SK-N-MC (cell line): ENCODE data around the gene IGF1R.

Source experiments
- DNase-seq: peaks from one replicate; pipeline ENCODE4 v3.0.0-alpha.2; 2011; ENCODE audit warnings: low read depth, low spot score
- H3K27ac ChIP-seq: fragments of 200-600 bp; sonication (generic); 2 replicates; pipeline ENCODE4 v1.5.1; 2016; ENCODE audit warnings: mixed run types
- H3K36me3 ChIP-seq: fragments of 200-600 bp; sonication (generic); 2 replicates; pipeline ENCODE4 v1.6.1; 2017; ENCODE audit warnings: antibody characterized with exemption, low read length, mixed read lengths; ENCODE audit not compliant: insufficient read depth
- H3K4me3 ChIP-seq: fragments of 200-600 bp; sonication (generic); 2 replicates; pipeline ENCODE4 v1.5.1; 2016
- H3K9ac ChIP-seq: fragments of 200-600 bp; sonication (generic); 2 replicates; pipeline ENCODE4 v1.8.0; 2017; ENCODE audit warnings: mixed run types, mixed read lengths; ENCODE audit not compliant: insufficient read length
- H3K9me3 ChIP-seq: fragments of 200-600 bp; sonication (generic); 2 replicates; pipeline ENCODE4 v1.6.1; 2017; ENCODE audit warnings: low read depth, mild to moderate bottlenecking, antibody characterized with exemption, low read length, moderate library complexity, mixed read lengths
- EZH2 ChIP-seq: fragments of 200-600 bp; sonication (generic); IDR thresholded peaks from one replicate; pipeline ENCODE4 v1.6.1; 2017; ENCODE audit warnings: antibody characterized with exemption
- FOXP2 ChIP-seq: optimal IDR thresholded peaks from 2 replicates; pipeline ENCODE3; 2011; ENCODE audit warnings: mild to moderate bottlenecking, moderate library complexity; ENCODE audit not compliant: insufficient read depth; ENCODE audit errors: extremely low read length, control extremely low read depth
- POLR2AphosphoS5 ChIP-seq: IDR thresholded peaks from 2 replicates; pipeline ENCODE4 v1.6.1; 2012; ENCODE audit warnings: mild to moderate bottlenecking, low read depth, low read length, borderline replicate concordance

Gene IGF1R

GRCh38 chr15:98787194-98787593, 138.9 kb downstream of the IGF1R start:
- no peaks in the 10 kb centered on the region for H3K36me3 ChIP-seq
- H3K4me3 ChIP-seq, result no peak overlapping the region
- no peak overlapping the region for H3K27ac ChIP-seq
- H3K9me3 ChIP-seq, result no peaks in the 10 kb centered on the region
- no peak for TF ChIP-seq POLR2AphosphoS5
- no peak for TF ChIP-seq FOXP2
- TF ChIP-seq EZH2, result no peak
- H3K9ac ChIP-seq, result no peak overlapping the region
- no peak for DNase-seq

GRCh38 chr15:98787936-98788757, 139.8 kb downstream of the IGF1R start:
- Histone ChIP-seq H3K9ac (no peak overlapping the region), H3K9me3 (no peaks in the 10 kb centered on the region), H3K4me3 (no peak overlapping the region), H3K27ac (no peak overlapping the region), H3K36me3 (no peaks in the 10 kb centered on the region)
- no peak for TF ChIP-seq POLR2AphosphoS5
- no peak for TF ChIP-seq FOXP2
- TF ChIP-seq EZH2, result no peak
- no peak for DNase-seq

- no peak for TF ChIP-seq POLR2AphosphoS5
- TF ChIP-seq EZH2, result no peak
- no peak for TF ChIP-seq FOXP2
- H3K36me3 ChIP-seq, result no peaks in the 10 kb centered on the region
- H3K4me3 ChIP-seq, result no peak overlapping the region
- H3K9ac ChIP-seq, result no peak overlapping the region
- H3K27ac ChIP-seq, result no peak overlapping the region
- no peaks in the 10 kb centered on the region for H3K9me3 ChIP-seq
- DNase-seq, result no peak
These were observed 140.7 kb downstream of the IGF1R start for GRCh38 chr15:98789020-98789419.

GRCh38 chr15:98790270-98790669, 141.9 kb downstream of the IGF1R start:
- TF ChIP-seq POLR2AphosphoS5 (no peak), EZH2 (no peak), FOXP2 (no peak)
- Histone ChIP-seq H3K36me3 (no peaks in the 10 kb centered on the region), H3K4me3 (no peak overlapping the region), H3K27ac (no peak overlapping the region), H3K9ac (no peak overlapping the region), H3K9me3 (no peaks in the 10 kb centered on the region)
- DNase-seq, result no peak

GRCh38 chr15:98791046-98791701, 142.8 kb downstream of the IGF1R start:
- 0 out of 2 replicates have a peak overlapping the region, but pooled peaks have one; percentile 44 for H3K27ac ChIP-seq
- TF ChIP-seq POLR2AphosphoS5, result no peak
- no peak for TF ChIP-seq EZH2
- no peak for TF ChIP-seq FOXP2
- H3K9ac ChIP-seq, result peak overlapping the region; percentile 37
- H3K9me3 ChIP-seq, result no peaks in the 10 kb centered on the region
- H3K4me3 ChIP-seq, result no peak overlapping the region; the same call in 1 of the 2 replicates
- no peaks in the 10 kb centered on the region for H3K36me3 ChIP-seq
- DNase-seq, result no peak

- no peak overlapping the region for H3K9ac ChIP-seq
These were observed 143.8 kb downstream of the IGF1R start for GRCh38 chr15:98792117-98792516.

GRCh38 chr15:98794211-98794610, 145.9 kb downstream of the IGF1R start:
- H3K9me3 ChIP-seq, result no peaks in the 10 kb centered on the region
- TF ChIP-seq EZH2, result no peak
- TF ChIP-seq FOXP2, result no peak
- no peak for TF ChIP-seq POLR2AphosphoS5
- H3K36me3 ChIP-seq, result no peaks in the 10 kb centered on the region
- DNase-seq, result no peak
- H3K4me3 ChIP-seq, result no peak overlapping the region
- no peak overlapping the region for H3K9ac ChIP-seq
- no peak overlapping the region for H3K27ac ChIP-seq

More at GRCh38 chr15:98792117-98792516, 143.8 kb downstream of the IGF1R start:
- Histone ChIP-seq H3K4me3 (no peak overlapping the region), H3K27ac (no peak overlapping the region), H3K36me3 (no peaks in the 10 kb centered on the region), H3K9me3 (no peaks in the 10 kb centered on the region)
- DNase-seq, result no peak
- TF ChIP-seq POLR2AphosphoS5 (no peak), EZH2 (no peak), FOXP2 (no peak)

- H3K27ac ChIP-seq, result no peak overlapping the region
- no peaks in the 10 kb centered on the region for H3K9me3 ChIP-seq
- no peak overlapping the region for H3K4me3 ChIP-seq
- no peak overlapping the region for H3K9ac ChIP-seq
- DNase-seq, result no peak
- TF ChIP-seq EZH2 (no peak), FOXP2 (no peak), POLR2AphosphoS5 (no peak)
- no peaks in the 10 kb centered on the region for H3K36me3 ChIP-seq
These were observed 146.4 kb downstream of the IGF1R start for GRCh38 chr15:98794748-98795147.

- TF ChIP-seq POLR2AphosphoS5 (no peak), EZH2 (no peak), FOXP2 (no peak)
- H3K4me3 ChIP-seq, result no peak overlapping the region
These were observed 147.6 kb downstream of the IGF1R start for GRCh38 chr15:98795980-98796379.

More at GRCh38 chr15:98795980-98796379, 147.6 kb downstream of the IGF1R start:
- H3K36me3 ChIP-seq, result no peaks in the 10 kb centered on the region
- H3K9me3 ChIP-seq, result no peaks in the 10 kb centered on the region
- H3K9ac ChIP-seq, result no peak overlapping the region
- H3K27ac ChIP-seq, result no peak overlapping the region
- no peak for DNase-seq
